Neural cell (in vitro differentiated cells): Measurements from ENCODE around the gene ERBB4.

Source experiments
- EZH2 ChIP-seq: fragments of 200-600, 300-800 bp; shearing (Covaris generic), sonication (generic); IDR thresholded peaks from 2 replicates; pipeline ENCODE4 v1.6.1; 2014; ENCODE audit warnings: antibody characterized with exemption, low read length, borderline replicate concordance, mild to moderate bottlenecking; ENCODE audit not compliant: insufficient read depth, poor library complexity, severe bottlenecking
- MXI1 ChIP-seq: fragments of 450-650 bp; conservative IDR thresholded peaks from 2 replicates; pipeline ENCODE4 v1.6.1; 2014; ENCODE audit warnings: antibody characterized with exemption, mild to moderate bottlenecking; ENCODE audit not compliant: poor library complexity, severe bottlenecking
- POLR2AphosphoS5 ChIP-seq: IDR thresholded peaks from 2 replicates; pipeline ENCODE4 v1.6.1; 2012
- RAD21 ChIP-seq: fragments of 450-650 bp; conservative IDR thresholded peaks from 2 replicates; pipeline ENCODE4 v1.6.1; 2014; ENCODE audit warnings: antibody characterized with exemption, mild to moderate bottlenecking, moderate library complexity
- REST ChIP-seq: IDR thresholded peaks from 2 replicates; pipeline ENCODE4 v1.6.1; 2012; ENCODE audit warnings: borderline replicate concordance
- SMC3 ChIP-seq: fragments of 450-650 bp; conservative IDR thresholded peaks from 2 replicates; pipeline ENCODE4 v1.6.1; 2014; ENCODE audit warnings: antibody characterized with exemption, mild to moderate bottlenecking, moderate library complexity; ENCODE audit not compliant: poor library complexity
- TAF1 ChIP-seq: IDR thresholded peaks from 2 replicates; pipeline ENCODE4 v1.6.1; 2012; ENCODE audit warnings: low read depth
- TF ChIP-seq, protein P1 (sequence below): fragments of 450-650 bp; IDR thresholded peaks from 2 replicates; pipeline ENCODE4 v1.5.1; 2014; ENCODE audit warnings: antibody characterized with exemption, mild to moderate bottlenecking, moderate library complexity; ENCODE audit not compliant: poor library complexity, severe bottlenecking

DNA sequence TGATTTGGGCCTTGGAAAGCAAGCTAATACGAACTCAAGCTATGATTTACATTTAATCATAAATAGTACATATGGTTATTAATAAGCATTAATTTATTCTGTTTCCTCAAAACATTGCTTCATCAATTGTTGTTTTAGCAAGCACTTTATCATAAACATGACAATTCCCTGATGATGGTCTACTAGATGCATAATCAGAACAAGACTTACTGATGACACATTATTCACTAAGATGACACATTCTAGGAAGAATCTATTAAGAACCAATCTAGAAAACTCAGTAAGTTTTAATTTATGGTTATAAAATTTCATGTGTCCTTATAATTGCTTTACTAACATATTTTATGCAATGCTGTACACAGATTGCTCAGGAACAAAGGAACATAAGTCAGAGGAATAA lies 815.2 kb downstream of the ERBB4 start:
- TF ChIP-seq EZH2: no peak
- TF ChIP-seq, protein P1, sequence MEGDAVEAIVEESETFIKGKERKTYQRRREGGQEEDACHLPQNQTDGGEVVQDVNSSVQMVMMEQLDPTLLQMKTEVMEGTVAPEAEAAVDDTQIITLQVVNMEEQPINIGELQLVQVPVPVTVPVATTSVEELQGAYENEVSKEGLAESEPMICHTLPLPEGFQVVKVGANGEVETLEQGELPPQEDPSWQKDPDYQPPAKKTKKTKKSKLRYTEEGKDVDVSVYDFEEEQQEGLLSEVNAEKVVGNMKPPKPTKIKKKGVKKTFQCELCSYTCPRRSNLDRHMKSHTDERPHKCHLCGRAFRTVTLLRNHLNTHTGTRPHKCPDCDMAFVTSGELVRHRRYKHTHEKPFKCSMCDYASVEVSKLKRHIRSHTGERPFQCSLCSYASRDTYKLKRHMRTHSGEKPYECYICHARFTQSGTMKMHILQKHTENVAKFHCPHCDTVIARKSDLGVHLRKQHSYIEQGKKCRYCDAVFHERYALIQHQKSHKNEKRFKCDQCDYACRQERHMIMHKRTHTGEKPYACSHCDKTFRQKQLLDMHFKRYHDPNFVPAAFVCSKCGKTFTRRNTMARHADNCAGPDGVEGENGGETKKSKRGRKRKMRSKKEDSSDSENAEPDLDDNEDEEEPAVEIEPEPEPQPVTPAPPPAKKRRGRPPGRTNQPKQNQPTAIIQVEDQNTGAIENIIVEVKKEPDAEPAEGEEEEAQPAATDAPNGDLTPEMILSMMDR: no peak
- no peak for TF ChIP-seq SMC3
- no peak for TF ChIP-seq MXI1
- no peak for TF ChIP-seq TAF1
- no peak for TF ChIP-seq POLR2AphosphoS5
- TF ChIP-seq REST: no peak
- TF ChIP-seq RAD21: no peak
